ENCODE results near the gene GALNT14.

DNA sequence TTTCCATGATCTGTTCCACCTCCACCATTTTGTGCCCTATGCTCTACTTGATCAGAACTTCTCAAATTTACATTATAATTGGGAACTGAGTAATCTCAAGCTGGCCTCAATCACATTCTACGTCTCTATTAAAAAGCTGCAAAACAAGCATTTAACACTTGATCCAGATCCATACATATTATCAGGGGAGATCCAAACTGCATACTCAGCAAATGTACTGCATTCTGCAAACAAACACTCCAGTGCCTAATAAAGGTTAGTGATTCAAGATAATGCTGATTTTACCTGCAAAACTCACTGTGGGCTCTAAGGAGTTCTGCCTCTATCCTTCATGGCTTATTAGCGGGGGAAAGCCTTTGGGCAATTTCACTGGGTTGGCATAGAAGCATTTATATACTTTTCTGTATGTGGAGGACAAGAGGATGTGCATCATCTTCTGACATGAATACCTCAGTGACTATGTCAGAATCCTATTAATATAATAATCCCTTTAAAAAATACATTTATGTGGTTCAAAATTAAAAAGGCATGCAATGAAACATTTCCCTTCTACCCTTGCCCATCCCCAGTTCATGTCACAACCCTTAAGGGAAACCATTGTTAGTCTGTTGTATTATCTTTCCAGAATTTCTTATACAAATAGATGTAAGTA is 40.2 kb downstream of the GALNT14 start:
- no peak for TF ChIP-seq GATA3 (IDR thresholded peaks at IDR 0.05; ENCODE audit: low read depth, low read length)
- TF ChIP-seq GATA2 (IDR thresholded peaks at IDR 0.05; ENCODE audit: low read depth, low read length) = no peak
